PC-3 (cell line): ENCODE measurements around the gene SSH3. TPM values are rescaled to one million over a fixed set of nuclear protein-coding genes. Genes with fewer than 3 reads are reported as not detected.

ENCODE experiments used
- ATAC-seq: fragments of 200-7000 bp; cut with Tn5 transposase; 2 replicates; pipeline ENCODE4 v1.9.1; 2020; ENCODE audit warnings: mild to moderate bottlenecking, moderate library complexity
- BruUV-seq: library from RNA; stranded (reverse); fragments of 400-500 nt; replicated peaks from 2 replicates; lab custom pipeline; 2021; lab: Mats Ljungman, UMichigan
- CTCF ChIA-PET: fragments of 300-600 bp; sonication (Branson Sonifier 250); formaldehyde crosslinking; loops from one replicate; lab custom pipeline; 2022; ENCODE audit warnings: antibody characterized with exemption; lab: Charles Lee
- POLR2A ChIA-PET: fragments of 300-600 bp; sonication (Branson Sonifier 250); formaldehyde crosslinking; loops from one replicate; lab custom pipeline; 2022; ENCODE audit warnings: antibody characterized with exemption; ENCODE audit not compliant: unreplicated experiment; lab: Charles Lee
- DNase-seq: peaks from one replicate; pipeline ENCODE4 v3.0.0-alpha.2; 2015
- H2AFZ ChIP-seq: fragments of 300-600 bp; sonication (generic); 2 replicates; pipeline ENCODE4 v1.6.0; 2016; ENCODE audit warnings: antibody characterized with exemption, low read length
- H3F3A ChIP-seq: fragments of 300-600 bp; sonication (generic); one replicate; pipeline ENCODE4 v1.6.0; 2017; ENCODE audit warnings: antibody characterized with exemption, low read length, control low read depth, mild to moderate bottlenecking; ENCODE audit not compliant: unreplicated experiment
- H3K27ac ChIP-seq: fragments of 300-600 bp; sonication (generic); 2 replicates; pipeline ENCODE4 v1.5.1; 2016; ENCODE audit warnings: mild to moderate bottlenecking, low read length
- H3K27me3 ChIP-seq: fragments of 300-600 bp; sonication (generic); 2 replicates; pipeline ENCODE4 v1.6.1; 2016; ENCODE audit warnings: low read length, mixed read lengths
- H3K36me3 ChIP-seq: fragments of 300-600 bp; sonication (generic); 2 replicates; pipeline ENCODE4 v1.6.1; 2016; ENCODE audit warnings: low read depth, mixed run types, low read length, mixed read lengths
- H3K4me1 ChIP-seq: fragments of 300-600 bp; sonication (generic); 2 replicates; pipeline ENCODE4 v1.5.1; 2016; ENCODE audit warnings: low read length; ENCODE audit not compliant: insufficient read depth
- H3K4me2 ChIP-seq: fragments of 300-600 bp; sonication (generic); 2 replicates; pipeline ENCODE4 v1.6.0; 2016; ENCODE audit warnings: low read length
- H3K4me3 ChIP-seq: fragments of 300-600 bp; sonication (generic); 2 replicates; pipeline ENCODE4 v1.5.1; 2016; ENCODE audit warnings: mild to moderate bottlenecking, low read length, mixed read lengths
- H3K79me2 ChIP-seq: fragments of 300-600 bp; sonication (generic); 2 replicates; pipeline ENCODE4 v1.6.1; 2017; ENCODE audit warnings: low read length, mixed read lengths
- H3K9ac ChIP-seq: fragments of 300-600 bp; sonication (generic); 2 replicates; pipeline ENCODE4 v1.6.0; 2016; ENCODE audit warnings: mild to moderate bottlenecking, low read length
- H3K9me2 ChIP-seq: fragments of 300-600 bp; sonication (generic); replicated peaks from 2 replicates; pipeline ENCODE4 v1.6.1; 2016; ENCODE audit warnings: mixed run types, low read length, mixed read lengths
- H3K9me3 ChIP-seq: fragments of 300-600 bp; sonication (generic); 2 replicates; pipeline ENCODE4 v1.6.1; 2016; ENCODE audit warnings: low read length, mixed read lengths
- H4K20me1 ChIP-seq: fragments of 300-600 bp; sonication (generic); 2 replicates; pipeline ENCODE4 v1.6.1; 2016; ENCODE audit warnings: low read length, mixed read lengths
- EZH2 ChIP-seq: fragments of 300-600 bp; sonication (generic); IDR thresholded peaks from one replicate; pipeline ENCODE4 v1.6.1; 2017; ENCODE audit warnings: antibody characterized with exemption, mild to moderate bottlenecking, low read length; ENCODE audit not compliant: unreplicated experiment
- EZH2phosphoT487 ChIP-seq: fragments of 300-600 bp; sonication (generic); IDR thresholded peaks from 2 replicates; pipeline ENCODE4 v1.6.1; 2018; ENCODE audit warnings: mild to moderate bottlenecking, antibody characterized with exemption, low read length, borderline replicate concordance
- intact Hi-C: fragments of 100-400 bp; cut with micrococcal nuclease; formaldehyde crosslinking; loops from 2 replicates; pipeline ENCODE4 v1.9.0; 2023
- total RNA-seq: library from RNA; depleted of rRNA; stranded (reverse); fragments of >200 nt; gene quantifications from 2 replicates; pipeline ENCODE4 v1.2.3, GENCODE V29; 2014
- TF ChIP-seq, protein P1 (sequence below): fragments of 300-600 bp; sonication (generic); conservative IDR thresholded peaks from 2 replicates; pipeline ENCODE4 v1.5.1; 2017; ENCODE audit warnings: antibody characterized with exemption, low read depth, mild to moderate bottlenecking, low read length

SSH3 gene
- total RNA-seq, 1 experiment from 2014 or later = 35.1 TPM

DNA sequence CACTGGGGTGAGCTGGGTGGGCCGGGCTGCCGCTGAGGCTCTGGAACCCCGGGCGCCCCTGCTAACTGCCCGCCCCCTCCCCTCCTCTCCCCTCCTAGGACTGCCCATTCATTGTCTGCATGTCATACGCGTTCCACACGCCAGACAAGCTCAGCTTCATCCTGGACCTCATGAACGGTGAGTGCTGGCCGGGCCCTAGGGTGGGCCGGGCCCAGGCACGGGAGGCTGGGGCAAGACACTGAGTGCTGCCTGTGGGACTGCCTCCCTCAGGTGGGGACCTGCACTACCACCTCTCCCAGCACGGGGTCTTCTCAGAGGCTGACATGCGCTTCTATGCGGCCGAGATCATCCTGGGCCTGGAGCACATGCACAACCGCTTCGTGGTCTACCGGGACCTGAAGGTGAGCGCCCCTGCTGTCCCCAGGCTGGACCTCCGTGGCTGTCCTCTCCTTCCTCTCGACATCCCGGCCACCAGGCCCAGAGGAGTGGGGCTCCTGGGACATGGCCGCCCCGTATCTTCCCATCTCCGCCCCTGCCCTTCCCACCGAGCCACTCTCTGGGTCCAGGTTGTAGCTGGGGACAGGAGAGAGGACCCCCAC is 21.7 kb upstream of the SSH3 start:
- no peaks in the 10 kb centered on the region for H3K9me2 ChIP-seq
- ATAC-seq (no peak), DNase-seq (no peak)
- TF ChIP-seq EZH2 (no peak), EZH2phosphoT487 (no peak)
- TF ChIP-seq, protein P1, sequence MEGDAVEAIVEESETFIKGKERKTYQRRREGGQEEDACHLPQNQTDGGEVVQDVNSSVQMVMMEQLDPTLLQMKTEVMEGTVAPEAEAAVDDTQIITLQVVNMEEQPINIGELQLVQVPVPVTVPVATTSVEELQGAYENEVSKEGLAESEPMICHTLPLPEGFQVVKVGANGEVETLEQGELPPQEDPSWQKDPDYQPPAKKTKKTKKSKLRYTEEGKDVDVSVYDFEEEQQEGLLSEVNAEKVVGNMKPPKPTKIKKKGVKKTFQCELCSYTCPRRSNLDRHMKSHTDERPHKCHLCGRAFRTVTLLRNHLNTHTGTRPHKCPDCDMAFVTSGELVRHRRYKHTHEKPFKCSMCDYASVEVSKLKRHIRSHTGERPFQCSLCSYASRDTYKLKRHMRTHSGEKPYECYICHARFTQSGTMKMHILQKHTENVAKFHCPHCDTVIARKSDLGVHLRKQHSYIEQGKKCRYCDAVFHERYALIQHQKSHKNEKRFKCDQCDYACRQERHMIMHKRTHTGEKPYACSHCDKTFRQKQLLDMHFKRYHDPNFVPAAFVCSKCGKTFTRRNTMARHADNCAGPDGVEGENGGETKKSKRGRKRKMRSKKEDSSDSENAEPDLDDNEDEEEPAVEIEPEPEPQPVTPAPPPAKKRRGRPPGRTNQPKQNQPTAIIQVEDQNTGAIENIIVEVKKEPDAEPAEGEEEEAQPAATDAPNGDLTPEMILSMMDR = no peak
- H3K4me1 ChIP-seq = no peaks in the 10 kb centered on the region
- H3K4me3 ChIP-seq = no peak overlapping the region
- no peak overlapping the region for H3K4me2 ChIP-seq
- POLR2A ChIA-PET = no interaction called here
- no TSS peak for BruUV-seq
- H3K27me3 ChIP-seq = no peaks in the 10 kb centered on the region
- intact Hi-C loops = no loop called here
- H3F3A ChIP-seq = no peaks in the 10 kb centered on the region
- CTCF ChIA-PET = no interaction called here
- no peaks in the 10 kb centered on the region for H4K20me1 ChIP-seq
- H3K27ac ChIP-seq = no peak overlapping the region
- H3K9ac ChIP-seq = no peak overlapping the region
- peaks cover 7% of the 10 kb centered on the region for H3K79me2 ChIP-seq
- no peak overlapping the region for H2AFZ ChIP-seq
- H3K9me3 ChIP-seq = no peaks in the 10 kb centered on the region
- peaks cover 53% of the 10 kb centered on the region for H3K36me3 ChIP-seq

DNA sequence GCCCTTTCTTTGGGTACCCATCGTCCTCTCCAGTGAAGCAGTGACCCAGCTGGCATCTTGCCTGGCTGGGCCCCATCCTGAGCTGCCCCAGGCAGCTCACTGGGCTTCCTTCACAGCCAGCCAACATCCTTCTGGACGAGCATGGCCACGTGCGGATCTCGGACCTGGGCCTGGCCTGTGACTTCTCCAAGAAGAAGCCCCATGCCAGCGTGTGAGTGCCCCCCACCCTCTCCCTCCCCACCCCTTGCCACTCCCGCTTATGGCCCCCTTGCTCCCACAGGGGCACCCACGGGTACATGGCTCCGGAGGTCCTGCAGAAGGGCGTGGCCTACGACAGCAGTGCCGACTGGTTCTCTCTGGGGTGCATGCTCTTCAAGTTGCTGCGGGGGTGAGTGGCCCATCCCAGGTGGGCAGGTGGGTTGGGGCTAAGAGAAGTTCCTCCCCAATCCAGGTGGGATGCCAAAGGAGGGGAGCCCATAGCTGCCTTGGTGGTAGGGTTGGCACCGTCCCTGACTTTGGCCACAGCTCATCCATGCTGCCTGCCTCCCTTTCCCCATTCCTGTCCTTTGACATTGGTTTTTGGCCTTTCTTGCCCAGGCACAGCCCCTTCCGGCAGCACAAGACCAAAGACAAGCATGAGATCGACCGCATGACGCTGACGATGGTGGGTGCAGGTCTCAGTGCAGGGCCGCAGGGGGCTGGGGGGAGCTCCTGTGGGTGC is 21.0 kb upstream of the SSH3 start:
- intact Hi-C loops = no loop called here
- BruUV-seq = no TSS peak
- H3K9me3 ChIP-seq = no peaks in the 10 kb centered on the region
- no peaks in the 10 kb centered on the region for H3F3A ChIP-seq
- no peak overlapping the region for H3K4me3 ChIP-seq
- no peak overlapping the region for H3K9ac ChIP-seq
- TF ChIP-seq EZH2phosphoT487 (no peak), EZH2 (no peak)
- TF ChIP-seq, protein P1 = no peak
- H3K9me2 ChIP-seq = no peaks in the 10 kb centered on the region
- no peaks in the 10 kb centered on the region for H4K20me1 ChIP-seq
- ATAC-seq (no peak), DNase-seq (no peak)
- no peak overlapping the region for H3K4me2 ChIP-seq
- ChIA-PET CTCF (no interaction called here), POLR2A (no interaction called here)
- H3K27me3 ChIP-seq = no peaks in the 10 kb centered on the region
- no peaks in the 10 kb centered on the region for H3K4me1 ChIP-seq
- H3K27ac ChIP-seq = no peak overlapping the region
- H3K79me2 ChIP-seq = 0 out of 2 replicates have a peak, but pooled peaks cover under 1% of the 10 kb centered on the region
- no peak overlapping the region for H2AFZ ChIP-seq
- peaks cover 53% of the 10 kb centered on the region for H3K36me3 ChIP-seq

DNA sequence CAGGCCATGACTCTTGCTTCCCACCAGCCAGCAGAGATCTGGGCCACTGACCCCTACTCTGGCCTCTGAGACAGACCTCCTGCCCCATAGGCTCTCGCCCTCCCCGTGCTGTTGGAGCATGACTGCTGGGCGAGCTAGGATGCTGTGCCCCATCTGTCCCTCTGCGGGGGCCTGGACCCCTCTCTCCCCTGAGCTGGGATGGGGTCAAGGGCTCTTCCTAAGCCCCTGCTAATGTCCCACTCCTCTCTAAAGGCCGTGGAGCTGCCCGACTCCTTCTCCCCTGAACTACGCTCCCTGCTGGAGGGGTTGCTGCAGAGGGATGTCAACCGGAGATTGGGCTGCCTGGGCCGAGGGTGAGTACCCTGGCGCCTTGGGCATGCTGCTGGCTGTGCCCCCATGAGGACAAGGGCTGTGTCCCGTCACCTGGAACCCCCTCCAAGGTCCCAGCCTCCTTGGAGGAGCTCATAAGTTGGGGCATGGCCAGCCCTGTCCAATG is 20.4 kb upstream of the SSH3 start:
- intact Hi-C loops = no loop called here
- no peak for DNase-seq
- ATAC-seq = no peak
- Histone ChIP-seq H3K9ac (no peak overlapping the region), H3K27me3 (no peaks in the 10 kb centered on the region), H3K4me3 (no peak overlapping the region), H3K9me2 (no peaks in the 10 kb centered on the region), H3F3A (no peaks in the 10 kb centered on the region), H3K4me1 (peaks cover 4% of the 10 kb centered on the region), H3K36me3 (peaks cover 53% of the 10 kb centered on the region), H3K9me3 (no peaks in the 10 kb centered on the region), H3K4me2 (no peak overlapping the region), H3K27ac (no peak overlapping the region), H4K20me1 (no peaks in the 10 kb centered on the region), H2AFZ (no peak overlapping the region), H3K79me2 (no peaks in the 10 kb centered on the region)
- POLR2A ChIA-PET = no interaction called here
- CTCF ChIA-PET = no interaction called here
- no TSS peak for BruUV-seq
- TF ChIP-seq, protein P1 = no peak
- TF ChIP-seq EZH2 (no peak), EZH2phosphoT487 (no peak)
